NCI-H2227 (cell line): ENCODE results near the gene TYW1B.
"Not testable (repeated sequence)": the region's sequence is repeated elsewhere in the genome, so short reads cannot be mapped to it uniquely, and the experiment has no call there.

Experiments
- DNase-seq: peaks from one replicate; lab custom pipeline; 2025; ENCODE audit not compliant: unreplicated experiment; lab: John Stamatoyannopoulos, UW

The TYW1B gene

DNA sequence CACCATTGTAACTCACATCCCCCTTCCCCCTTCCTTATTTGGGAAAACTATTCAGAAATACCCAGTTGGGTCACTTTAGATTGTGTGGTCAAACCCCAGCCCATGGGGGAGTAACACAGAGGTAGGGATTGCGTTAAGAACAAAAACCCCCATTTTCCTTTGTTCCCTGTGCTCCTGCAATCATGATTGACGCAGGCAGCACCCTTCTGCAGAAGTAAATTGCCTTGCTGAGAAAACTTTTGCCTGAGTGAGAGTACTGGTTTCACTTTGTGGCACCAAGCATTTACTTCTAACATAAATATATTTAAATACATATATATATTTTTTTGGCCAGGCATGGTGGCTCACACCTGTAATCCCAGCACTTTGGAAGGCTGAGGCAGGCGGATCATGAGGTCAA is 266.0 kb downstream of the TYW1B start:
- not testable (repeated sequence) for DNase-seq

DNA sequence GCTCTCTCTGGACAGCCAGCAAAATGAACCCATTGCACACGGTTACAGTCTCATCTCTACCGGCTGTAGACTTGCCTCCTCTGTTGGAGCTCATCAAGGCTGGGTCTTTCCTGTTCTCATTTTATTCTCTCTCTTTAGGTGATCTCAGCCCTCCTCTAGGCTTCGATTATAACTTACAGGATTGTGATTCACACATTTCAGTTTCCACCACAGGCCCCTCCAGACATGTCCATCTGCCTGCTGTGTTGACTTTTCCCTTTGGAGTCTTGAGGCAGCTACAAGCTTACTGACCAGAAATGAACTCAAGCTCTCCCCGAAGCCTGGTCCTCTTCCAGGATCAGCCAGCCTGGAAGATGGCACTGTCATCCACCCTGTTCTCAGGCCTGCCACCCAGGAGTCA is 268.5 kb downstream of the TYW1B start:
- not testable (repeated sequence) for DNase-seq

DNA sequence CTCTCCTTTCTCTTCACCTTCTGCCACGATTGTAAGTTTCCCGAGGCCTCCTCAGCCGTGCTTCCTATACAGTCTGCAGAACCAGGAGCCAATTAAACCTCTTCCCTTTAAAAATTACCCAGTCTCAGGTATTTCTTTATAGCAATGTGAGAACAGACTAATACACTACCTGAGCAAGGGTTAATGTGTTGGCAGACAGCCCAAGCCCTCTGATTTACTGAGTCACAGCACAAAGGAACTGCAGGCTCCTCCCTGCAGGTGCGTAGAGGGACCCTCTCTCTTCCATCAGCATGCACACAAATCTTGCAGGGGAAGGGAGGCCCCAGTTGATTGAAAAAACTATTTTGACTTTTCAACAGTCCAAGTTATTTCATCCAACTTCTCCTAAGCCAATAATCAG is 271.3 kb downstream of the TYW1B start:
- DNase-seq = not testable (repeated sequence)

DNA sequence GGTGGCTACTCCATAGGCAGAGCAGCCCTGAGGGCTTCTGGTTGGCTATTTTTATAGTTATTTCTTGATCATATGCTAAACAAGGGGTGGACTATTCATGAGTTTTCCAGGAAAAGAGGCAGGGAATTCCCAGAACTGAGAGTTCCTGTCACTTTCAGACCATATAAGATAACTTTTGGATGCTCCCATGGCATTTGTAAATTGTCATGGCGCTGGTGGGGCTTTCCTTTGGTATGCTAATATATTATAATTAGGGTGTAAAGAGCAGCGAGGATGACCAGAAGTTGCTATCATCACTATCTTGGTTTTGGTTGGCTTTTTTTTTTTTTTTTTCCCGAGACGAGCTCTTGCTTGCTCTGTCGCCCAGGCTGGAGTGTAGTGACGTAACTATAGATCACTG is 272.8 kb downstream of the TYW1B start:
- not testable (repeated sequence) for DNase-seq

DNA sequence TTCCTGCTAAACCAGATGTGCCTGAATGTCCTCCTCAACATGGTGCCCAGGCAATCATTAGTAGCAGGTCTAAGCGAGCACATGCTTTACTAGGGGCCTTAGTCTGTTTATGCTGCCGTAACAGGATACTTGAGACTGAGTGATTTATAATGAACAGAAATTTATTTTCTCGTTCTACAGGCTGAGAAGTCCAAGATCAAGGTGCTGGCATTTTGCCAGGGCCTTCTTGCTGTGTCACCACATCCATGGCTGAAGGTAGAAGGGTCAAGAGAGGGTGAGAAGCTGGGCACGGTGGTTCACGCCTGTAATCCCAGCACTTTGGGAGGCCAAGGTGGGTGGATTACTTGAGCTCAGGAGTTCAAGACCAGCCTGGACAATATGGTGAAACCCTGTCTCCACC is 273.6 kb downstream of the TYW1B start:
- not testable (repeated sequence) for DNase-seq

DNA sequence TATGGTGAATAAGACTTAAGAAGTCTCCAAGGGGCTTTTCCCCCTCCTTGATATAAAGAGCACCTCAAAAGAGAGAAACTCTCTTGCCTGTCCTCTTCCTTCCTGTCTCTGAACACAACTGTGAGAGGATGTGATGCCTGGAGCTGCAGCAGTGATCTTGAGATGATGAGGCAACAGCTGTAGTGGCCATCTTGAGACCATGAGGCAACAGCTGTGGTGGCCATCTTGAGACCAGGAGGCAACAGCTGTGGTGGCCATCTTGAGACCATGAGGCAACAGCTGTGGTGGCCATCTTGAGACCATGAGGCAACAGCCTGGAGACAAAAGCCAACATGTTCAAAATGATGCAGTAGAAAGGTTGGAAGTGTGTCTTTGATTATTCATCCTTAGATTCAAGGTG is 277.5 kb downstream of the TYW1B start:
- not testable (repeated sequence) for DNase-seq

DNA sequence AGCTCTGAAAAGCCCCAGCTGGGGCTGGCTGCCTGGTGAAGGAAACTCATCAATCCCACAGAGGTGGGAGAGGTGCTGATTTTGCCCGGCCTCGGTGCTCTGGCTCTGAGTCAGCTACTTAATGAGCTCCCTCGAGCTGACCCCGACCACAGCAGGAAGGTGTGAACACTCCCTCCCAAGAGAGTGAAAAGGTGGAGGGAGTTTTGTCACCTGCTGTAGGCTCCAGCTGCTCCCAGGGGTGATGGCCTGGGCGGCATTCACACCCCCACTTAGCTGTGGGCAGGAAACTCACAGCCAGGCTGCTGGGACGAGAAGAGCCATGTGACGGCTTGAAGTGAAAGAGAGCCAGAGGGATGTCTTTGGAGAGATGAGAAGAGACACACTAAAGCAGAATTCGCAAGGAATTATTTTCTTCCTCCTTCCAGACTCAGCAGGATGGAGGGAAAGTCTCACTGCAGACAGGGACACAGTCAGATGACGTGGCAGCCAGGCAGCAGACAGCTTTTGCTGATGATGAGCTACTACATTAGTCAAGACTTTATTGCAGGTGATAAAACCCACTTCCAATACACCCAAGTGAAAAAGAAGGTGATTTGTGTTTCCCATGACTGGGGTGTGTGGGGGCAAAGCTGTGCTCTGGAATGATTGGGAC is 281.3 kb downstream of the TYW1B start:
- peak; percentile 59 for DNase-seq

DNA sequence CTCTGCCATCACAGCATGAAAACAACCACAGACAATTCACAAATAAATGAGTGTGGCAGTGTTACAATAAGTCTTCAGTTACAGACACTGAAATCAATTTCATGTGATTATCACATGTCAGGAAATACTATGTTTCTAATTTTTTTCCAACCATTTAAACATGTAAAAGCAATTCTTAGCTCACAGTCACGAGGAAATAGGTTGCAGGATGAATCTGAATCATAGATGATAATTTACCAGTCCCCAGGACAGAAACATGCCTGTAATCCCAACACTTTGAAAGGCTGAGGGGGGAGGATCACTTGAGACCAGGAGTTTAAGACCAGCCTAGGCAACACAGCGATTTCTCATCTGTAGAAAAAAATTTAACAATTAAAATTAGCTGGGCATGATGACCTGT is 283.5 kb downstream of the TYW1B start:
- DNase-seq = not testable (repeated sequence)

DNA sequence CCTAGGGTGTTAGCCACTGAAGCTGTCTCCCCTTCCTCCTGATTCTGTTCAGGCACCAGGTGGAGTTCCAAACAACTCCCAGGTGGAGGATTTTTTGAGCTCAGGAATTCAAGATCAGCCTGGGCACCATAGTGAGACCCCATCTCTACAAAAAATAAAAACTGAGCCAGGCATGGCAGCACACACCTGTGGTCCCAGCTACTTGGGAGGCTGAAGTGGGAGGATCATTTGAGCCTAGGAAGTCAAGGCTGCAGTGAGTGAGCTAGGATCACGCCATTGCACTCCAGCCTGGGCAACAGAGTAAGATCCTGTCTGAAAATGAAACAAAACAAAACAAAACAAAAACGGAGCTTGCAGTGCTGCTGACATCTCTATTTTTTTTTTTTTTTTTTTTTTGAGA is 287.1 kb downstream of the TYW1B start:
- no peak for DNase-seq

DNA sequence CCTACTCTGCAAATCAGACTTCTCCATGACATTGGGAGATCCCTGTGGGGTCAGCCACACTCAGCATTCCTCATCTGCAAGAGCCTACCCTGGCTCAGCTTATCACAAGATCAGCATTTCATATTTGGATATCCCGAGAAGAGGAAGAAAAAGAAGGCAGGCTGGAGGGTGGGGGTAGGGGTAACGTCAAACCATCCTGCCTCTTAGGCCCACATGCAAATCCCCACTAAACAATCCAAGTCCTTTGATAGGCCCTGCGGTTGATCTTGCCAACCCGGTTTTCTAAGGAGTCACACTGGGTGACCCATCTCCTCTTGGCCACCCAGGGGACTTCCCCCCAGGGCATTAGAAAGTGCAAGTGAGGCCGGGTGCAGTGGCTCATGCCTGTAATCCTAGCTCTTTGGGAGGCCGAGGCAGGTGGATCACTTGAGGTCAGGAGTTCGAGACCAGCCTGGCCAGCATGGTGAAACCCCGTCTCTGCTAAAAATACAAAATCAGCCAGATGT is 287.8 kb downstream of the TYW1B start:
- no peak for DNase-seq

DNA sequence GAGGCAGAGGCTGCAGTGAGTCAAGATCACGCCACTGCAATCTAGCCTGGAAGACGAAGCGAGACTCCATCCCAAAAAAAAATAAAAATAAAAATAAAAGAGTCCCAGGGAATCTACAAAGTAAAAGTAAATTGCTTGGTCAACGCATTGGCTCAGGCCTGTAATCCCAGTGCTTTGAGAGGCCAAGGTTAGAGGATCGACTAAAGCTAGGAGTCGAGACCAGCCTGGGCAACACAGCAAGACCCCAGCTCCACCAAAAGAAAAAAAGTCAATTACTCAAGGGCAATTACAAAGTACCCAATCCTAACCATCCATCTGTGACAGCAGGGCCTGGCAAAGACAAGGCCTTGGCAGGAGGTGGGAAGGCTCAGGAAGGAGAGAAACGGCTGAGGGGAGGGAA is 288.3 kb downstream of the TYW1B start:
- DNase-seq = no peak

DNA sequence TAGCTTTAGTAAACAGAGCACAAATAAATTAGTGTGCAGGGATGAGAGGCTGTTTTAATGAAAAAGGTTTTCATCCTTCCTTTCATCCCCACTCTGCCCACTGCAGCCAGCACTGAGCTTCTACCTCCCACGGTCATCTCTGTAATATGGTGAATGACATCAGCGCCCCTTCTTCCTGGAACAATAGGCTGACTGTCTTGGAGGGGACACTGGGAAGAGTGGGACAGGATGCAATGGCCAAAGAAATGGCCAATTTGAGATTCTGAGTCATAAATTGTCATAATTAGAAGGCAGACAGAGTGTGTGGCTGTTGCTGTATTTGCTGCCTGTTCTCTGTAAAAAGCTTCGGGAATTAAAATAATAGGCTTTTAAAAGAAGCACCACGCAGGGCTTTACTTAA is 289.1 kb downstream of the TYW1B start:
- DNase-seq = peak; percentile 86

DNA sequence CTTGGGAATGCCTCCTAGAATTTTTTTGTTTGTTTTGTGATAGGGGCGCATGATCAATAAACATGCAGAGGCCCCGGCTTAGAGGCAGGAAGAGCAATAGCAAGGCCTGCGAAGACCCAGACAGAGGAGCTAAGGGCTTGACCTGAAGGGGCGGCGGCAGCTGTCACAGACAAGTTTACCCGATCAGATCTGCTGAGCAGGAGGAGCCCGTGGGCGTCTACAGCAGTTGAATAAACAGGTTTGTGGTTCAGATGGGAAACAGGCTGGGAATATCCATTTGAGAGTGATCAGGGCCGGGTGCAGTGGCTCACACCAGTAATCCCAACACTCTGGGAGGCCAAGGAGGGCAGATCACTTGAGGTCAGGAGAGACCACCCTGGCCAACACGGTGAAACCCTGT is 289.9 kb downstream of the TYW1B start:
- no peak for DNase-seq

DNA sequence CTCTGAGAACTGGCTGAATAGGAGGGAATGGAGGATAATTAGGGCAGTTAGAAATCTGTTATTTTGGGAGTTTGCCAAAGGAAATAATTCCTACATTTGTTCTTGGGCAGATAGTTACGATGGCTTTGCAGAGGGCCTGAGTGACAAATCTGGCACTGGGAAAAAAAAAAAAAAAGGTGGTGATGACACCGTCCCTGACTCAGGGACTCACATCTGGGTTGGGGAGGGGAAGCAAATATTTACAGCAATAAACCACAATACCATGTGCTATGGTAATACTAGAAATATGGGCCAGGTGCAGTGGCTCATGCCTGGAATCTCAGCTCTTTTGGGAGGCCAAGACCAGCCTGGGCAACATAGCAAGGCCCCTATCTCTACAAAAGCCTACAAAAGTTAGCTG is 292.0 kb downstream of the TYW1B start:
- not testable (repeated sequence) for DNase-seq

DNA sequence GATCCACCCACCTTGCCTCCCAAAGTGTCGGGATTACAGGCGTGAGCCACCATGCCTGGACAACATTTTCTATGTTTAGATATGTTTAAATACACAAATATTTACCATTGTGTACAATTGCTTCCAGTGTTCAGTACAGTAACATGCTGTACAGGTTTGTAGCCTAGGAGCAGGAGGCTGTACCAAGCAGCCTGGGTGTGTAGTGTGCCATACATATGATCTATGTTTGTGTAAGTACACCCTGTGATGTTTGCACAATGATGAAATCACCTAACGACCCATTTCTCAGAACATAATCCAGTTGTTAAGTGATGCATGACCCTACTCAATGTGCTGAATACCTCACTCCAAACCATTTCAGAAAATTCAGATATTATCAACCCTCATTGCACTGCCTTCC is 297.0 kb downstream of the TYW1B start:
- not testable (repeated sequence) for DNase-seq
